ENCODE data around the gene MAGEB3.

MAGEB3 gene

DNA sequence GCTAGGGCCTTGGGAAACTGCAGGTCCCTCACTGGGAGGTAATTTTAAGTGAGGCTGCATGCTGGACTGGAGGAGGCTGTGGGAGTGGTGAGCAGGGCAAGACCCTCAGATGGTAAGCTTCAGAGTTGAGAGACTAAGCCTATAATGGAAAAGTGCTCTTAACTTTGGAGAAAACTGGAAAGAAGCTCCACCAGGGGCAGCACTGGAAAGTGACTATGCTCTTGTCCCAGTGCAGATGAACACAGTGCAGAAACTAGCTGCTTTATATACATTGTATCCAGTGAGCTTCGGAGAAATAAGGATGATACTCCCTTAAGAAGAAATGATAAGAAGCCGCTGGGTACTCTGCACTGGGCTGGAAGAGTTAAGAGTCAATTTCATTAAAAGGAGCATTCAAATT is 18.3 kb upstream of the MAGEB3 start:
- no peak for DNase-seq (ENCODE audit: extremely low read depth, insufficient read length)
- TF ChIP-seq, protein P1, sequence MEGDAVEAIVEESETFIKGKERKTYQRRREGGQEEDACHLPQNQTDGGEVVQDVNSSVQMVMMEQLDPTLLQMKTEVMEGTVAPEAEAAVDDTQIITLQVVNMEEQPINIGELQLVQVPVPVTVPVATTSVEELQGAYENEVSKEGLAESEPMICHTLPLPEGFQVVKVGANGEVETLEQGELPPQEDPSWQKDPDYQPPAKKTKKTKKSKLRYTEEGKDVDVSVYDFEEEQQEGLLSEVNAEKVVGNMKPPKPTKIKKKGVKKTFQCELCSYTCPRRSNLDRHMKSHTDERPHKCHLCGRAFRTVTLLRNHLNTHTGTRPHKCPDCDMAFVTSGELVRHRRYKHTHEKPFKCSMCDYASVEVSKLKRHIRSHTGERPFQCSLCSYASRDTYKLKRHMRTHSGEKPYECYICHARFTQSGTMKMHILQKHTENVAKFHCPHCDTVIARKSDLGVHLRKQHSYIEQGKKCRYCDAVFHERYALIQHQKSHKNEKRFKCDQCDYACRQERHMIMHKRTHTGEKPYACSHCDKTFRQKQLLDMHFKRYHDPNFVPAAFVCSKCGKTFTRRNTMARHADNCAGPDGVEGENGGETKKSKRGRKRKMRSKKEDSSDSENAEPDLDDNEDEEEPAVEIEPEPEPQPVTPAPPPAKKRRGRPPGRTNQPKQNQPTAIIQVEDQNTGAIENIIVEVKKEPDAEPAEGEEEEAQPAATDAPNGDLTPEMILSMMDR (IDR thresholded peaks at IDR 0.05; ENCODE audit: insufficient read depth, low read length, poor library complexity, severe bottlenecking) = no peak

DNA sequence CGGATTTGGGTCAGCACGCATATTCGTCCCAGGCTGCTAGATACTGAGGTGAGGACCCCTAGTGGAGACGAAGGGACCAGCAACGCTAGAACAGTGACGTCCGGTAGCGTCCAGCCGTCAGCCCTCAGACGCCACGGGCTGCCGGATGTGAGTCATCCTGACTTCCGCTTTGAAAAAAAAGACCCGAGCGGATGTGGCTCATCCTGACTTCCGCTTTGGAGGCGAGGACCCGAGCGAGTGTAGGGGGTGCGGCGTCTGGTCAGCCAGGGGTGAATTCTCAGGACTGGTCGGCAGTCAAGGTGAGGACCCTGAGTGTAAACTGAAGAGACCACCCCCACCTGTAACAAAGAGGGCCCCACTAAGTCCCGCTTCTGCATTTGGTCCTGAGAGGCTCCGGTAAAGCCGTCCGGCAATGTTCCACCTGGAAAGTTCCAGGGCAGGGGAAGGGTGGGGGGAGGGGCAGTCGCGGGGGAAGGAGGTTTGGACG is 15.1 kb upstream of the MAGEB3 start, which contains the start of gene MAGEB2:
Gene MAGEB2, plus strand, starts transcription at position 207 of the 487 bp plus-strand sequence. CDS start 3,018 bp downstream, outside the sequence.
- TF ChIP-seq, protein P1 (IDR thresholded peaks at IDR 0.05; ENCODE audit: insufficient read depth, low read length, poor library complexity, severe bottlenecking) = no peak
- no peaks in the 10 kb centered on the region for H3K36me3 ChIP-seq (ENCODE audit: control insufficient read depth, insufficient read depth, low read length)
- H3K27me3 ChIP-seq (replicated peaks; ENCODE audit: control insufficient read depth, insufficient read depth, low read length) = no peaks in the 10 kb centered on the region
- DNase-seq (ENCODE audit: extremely low read depth, insufficient read length) = no peak
- H3K4me3 ChIP-seq (replicated peaks; ENCODE audit: low read depth, low read length) = no peak within 1 kb of the TSS

More for the DNA sequence above, 18.3 kb upstream of the MAGEB3 start:
- no peak overlapping the region for H3K4me3 ChIP-seq (replicated peaks; ENCODE audit: low read depth, low read length)
- H3K36me3 ChIP-seq (ENCODE audit: control insufficient read depth, insufficient read depth, low read length) = no peaks in the 10 kb centered on the region
- no peaks in the 10 kb centered on the region for H3K27me3 ChIP-seq (replicated peaks; ENCODE audit: control insufficient read depth, insufficient read depth, low read length)

DNA sequence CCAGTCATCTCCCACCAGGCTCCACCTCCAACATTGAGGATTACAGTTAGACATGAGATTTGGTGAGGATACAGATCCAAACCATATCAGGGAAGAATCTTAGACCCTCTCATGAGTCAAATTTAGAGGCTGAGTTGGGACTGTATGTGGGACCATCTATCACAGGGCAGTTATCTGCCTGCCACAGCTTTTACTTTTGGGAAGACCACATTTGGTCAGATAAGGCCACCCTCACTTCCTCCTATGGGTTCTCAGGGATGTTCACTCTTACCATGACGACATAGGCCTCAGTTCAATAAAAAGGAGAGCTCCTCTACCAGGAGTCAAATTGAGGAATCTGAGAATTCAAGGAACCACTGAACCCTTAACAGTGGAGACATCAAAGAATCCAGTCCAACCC is 13.0 kb upstream of the MAGEB3 start:
- H3K27me3 ChIP-seq (replicated peaks; ENCODE audit: control insufficient read depth, insufficient read depth, low read length) = no peaks in the 10 kb centered on the region
- no peaks in the 10 kb centered on the region for H3K36me3 ChIP-seq (ENCODE audit: control insufficient read depth, insufficient read depth, low read length)
- DNase-seq (ENCODE audit: extremely low read depth, insufficient read length) = no peak
- H3K4me3 ChIP-seq (replicated peaks; ENCODE audit: low read depth, low read length) = no peak overlapping the region
- TF ChIP-seq, protein P1 (IDR thresholded peaks at IDR 0.05; ENCODE audit: insufficient read depth, low read length, poor library complexity, severe bottlenecking) = no peak

DNA sequence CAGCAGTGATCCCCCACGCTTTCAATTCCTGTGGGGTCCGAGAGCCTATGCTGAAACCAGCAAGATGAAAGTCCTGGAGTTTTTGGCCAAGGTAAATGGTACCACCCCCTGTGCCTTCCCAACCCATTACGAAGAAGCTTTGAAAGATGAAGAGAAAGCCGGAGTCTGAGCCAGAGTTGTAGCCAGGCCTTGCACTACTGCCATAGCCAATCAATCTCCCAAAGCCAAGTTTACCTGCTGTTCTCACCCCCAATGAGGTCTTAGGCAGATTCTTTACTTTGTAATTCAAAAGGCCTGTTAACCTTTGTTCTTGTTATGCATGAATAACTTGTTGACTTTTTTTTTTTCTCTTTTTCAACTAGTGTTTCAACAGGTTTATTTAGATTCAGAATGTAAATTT is 11.1 kb upstream of the MAGEB3 start:
- no peaks in the 10 kb centered on the region for H3K27me3 ChIP-seq (replicated peaks; ENCODE audit: control insufficient read depth, insufficient read depth, low read length)
- H3K36me3 ChIP-seq (ENCODE audit: control insufficient read depth, insufficient read depth, low read length) = no peaks in the 10 kb centered on the region
- DNase-seq (ENCODE audit: extremely low read depth, insufficient read length) = no peak
- TF ChIP-seq, protein P1 (IDR thresholded peaks at IDR 0.05; ENCODE audit: insufficient read depth, low read length, poor library complexity, severe bottlenecking) = no peak
- H3K4me3 ChIP-seq (replicated peaks; ENCODE audit: low read depth, low read length) = no peak overlapping the region

DNA sequence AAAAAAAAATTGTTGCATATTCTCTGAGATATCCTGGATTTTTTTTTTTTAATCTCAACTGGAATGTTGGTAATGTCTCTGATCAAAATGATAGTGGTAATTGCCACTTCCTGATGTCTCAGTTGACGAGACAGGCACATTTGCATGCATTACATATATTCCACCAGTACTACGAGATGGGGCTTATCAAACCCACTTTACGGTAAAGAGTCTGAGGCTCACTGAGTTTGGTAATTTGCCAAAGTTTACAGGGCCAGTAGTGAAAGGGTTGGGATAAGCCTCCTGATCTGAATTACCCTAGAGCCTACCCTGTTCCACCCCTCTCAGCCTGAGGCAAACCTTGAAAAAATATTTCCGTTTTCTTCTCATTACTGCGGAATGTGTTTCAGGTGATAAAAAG is 9.8 kb upstream of the MAGEB3 start:
- no peaks in the 10 kb centered on the region for H3K36me3 ChIP-seq (ENCODE audit: control insufficient read depth, insufficient read depth, low read length)
- no peak overlapping the region for H3K4me3 ChIP-seq (replicated peaks; ENCODE audit: low read depth, low read length)
- DNase-seq (ENCODE audit: extremely low read depth, insufficient read length) = no peak
- no peaks in the 10 kb centered on the region for H3K27me3 ChIP-seq (replicated peaks; ENCODE audit: control insufficient read depth, insufficient read depth, low read length)
- TF ChIP-seq, protein P1 (IDR thresholded peaks at IDR 0.05; ENCODE audit: insufficient read depth, low read length, poor library complexity, severe bottlenecking) = no peak

DNA sequence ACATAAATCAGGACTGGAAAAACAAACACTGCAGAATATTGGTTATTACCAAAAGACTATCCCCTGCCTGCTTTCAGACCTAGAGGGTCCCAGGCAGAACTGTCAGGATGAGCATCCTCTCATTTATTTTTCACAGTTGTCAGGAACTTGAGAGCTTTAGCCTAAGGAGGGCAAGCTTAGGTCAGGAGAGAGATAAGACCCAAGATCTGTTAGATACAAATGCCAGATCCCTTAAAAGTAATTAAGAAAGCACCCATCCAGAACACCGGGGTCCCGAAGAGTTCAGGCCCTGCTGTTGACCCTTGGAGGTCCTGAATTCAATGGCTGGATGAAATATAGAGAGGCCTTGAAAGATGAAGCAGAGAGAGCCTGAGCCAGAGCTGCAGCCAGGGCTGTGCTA is 5.9 kb upstream of the MAGEB3 start:
- Histone ChIP-seq H3K4me3 (replicated peaks; ENCODE audit: low read depth, low read length) (no peak overlapping the region), H3K27me3 (replicated peaks; ENCODE audit: control insufficient read depth, insufficient read depth, low read length) (no peaks in the 10 kb centered on the region), H3K36me3 (ENCODE audit: control insufficient read depth, insufficient read depth, low read length) (no peaks in the 10 kb centered on the region)
- DNase-seq (ENCODE audit: extremely low read depth, insufficient read length) = no peak
- TF ChIP-seq, protein P1 (IDR thresholded peaks at IDR 0.05; ENCODE audit: insufficient read depth, low read length, poor library complexity, severe bottlenecking) = no peak

Measured in GM06990 (cell line).